ENCODE data around the gene ABRACL.

GRCh38 chr6:139029470-139030227 is 1.1 kb downstream of the ABRACL start:
- TF ChIP-seq TARDBP (IDR thresholded peaks at IDR 0.05) (no peak), FOXA1 (IDR thresholded peaks at IDR 0.05) (no peak), CTBP1 (IDR thresholded peaks at IDR 0.05; ENCODE audit: borderline replicate concordance) (no peak), SUZ12 (IDR thresholded peaks at IDR 0.05) (no peak), FOXK2 (IDR thresholded peaks at IDR 0.05) (no peak), FOXM1 (IDR thresholded peaks at IDR 0.05; ENCODE audit: borderline replicate concordance) (no peak)

Measured in HEK293T (cell line).